Mononuclear cell (primary cell): ENCODE results near the gene EVA1C. TPM values are rescaled to one million over a fixed set of nuclear protein-coding genes. Genes with fewer than 3 reads are reported as not detected.
"Not testable (repeated sequence)": the region's sequence is repeated elsewhere in the genome, so short reads cannot be mapped to it uniquely, and the experiment has no call there.

Experiments
- H3K27me3 ChIP-seq: 2 replicates; pipeline ENCODE4 v1.6.0; 2011; ENCODE audit warnings: low read length, control low read depth; ENCODE audit not compliant: insufficient read depth
- H3K4me1 ChIP-seq: 2 replicates; pipeline ENCODE4 v1.5.1; 2011; ENCODE audit warnings: mild to moderate bottlenecking, low read length, control low read depth; ENCODE audit not compliant: insufficient read depth
- H3K4me3 ChIP-seq: 2 replicates; pipeline ENCODE4 v1.5.1; 2011; ENCODE audit warnings: mild to moderate bottlenecking, low read length, moderate library complexity
- H3K9me3 ChIP-seq: 2 replicates; pipeline ENCODE4 v1.5.1; 2011; ENCODE audit warnings: low read depth, mild to moderate bottlenecking, control low read depth, low read length
- total RNA-seq: library from RNA; depleted of rRNA; stranded (reverse); fragments of >200 nt; gene quantifications from one replicate; pipeline ENCODE4 v1.2.3, GENCODE V29; 2012

Gene EVA1C
- total RNA-seq, 1 donor, result 4.9 TPM

- no peaks in the 10 kb centered on the region for H3K27me3 ChIP-seq
- H3K9me3 ChIP-seq, result no peaks in the 10 kb centered on the region
- no peak overlapping the region for H3K4me3 ChIP-seq
- no peaks in the 10 kb centered on the region for H3K4me1 ChIP-seq
Observed at GRCh38 chr21:32382108-32382644, 30.3 kb upstream of the EVA1C start.

- H3K4me1 ChIP-seq, result no peaks in the 10 kb centered on the region
- H3K4me3 ChIP-seq, result no peak overlapping the region
- no peaks in the 10 kb centered on the region for H3K27me3 ChIP-seq
- H3K9me3 ChIP-seq, result no peaks in the 10 kb centered on the region
Observed at GRCh38 chr21:32383812-32384211, 28.7 kb upstream of the EVA1C start.

- H3K27me3 ChIP-seq, result no peaks in the 10 kb centered on the region
- H3K4me3 ChIP-seq, result no peak overlapping the region
- H3K4me1 ChIP-seq, result no peaks in the 10 kb centered on the region
- no peaks in the 10 kb centered on the region for H3K9me3 ChIP-seq
Observed at GRCh38 chr21:32386195-32386870, 26.2 kb upstream of the EVA1C start.

- Histone ChIP-seq H3K9me3 (no peaks in the 10 kb centered on the region), H3K27me3 (no peaks in the 10 kb centered on the region), H3K4me3 (no peak overlapping the region), H3K4me1 (peaks cover 7% of the 10 kb centered on the region)
Observed at GRCh38 chr21:32387151-32387550, 25.4 kb upstream of the EVA1C start.

GRCh38 chr21:32388306-32388705 lies 24.2 kb upstream of the EVA1C start:
- H3K27me3 ChIP-seq, result no peaks in the 10 kb centered on the region
- H3K4me3 ChIP-seq, result no peak overlapping the region
- peaks cover 14% of the 10 kb centered on the region for H3K4me1 ChIP-seq
- H3K9me3 ChIP-seq, result no peaks in the 10 kb centered on the region

GRCh38 chr21:32389337-32390015 lies 23.0 kb upstream of the EVA1C start:
- H3K4me3 ChIP-seq, result no peak overlapping the region
- H3K9me3 ChIP-seq, result no peaks in the 10 kb centered on the region

GRCh38 chr21:32390537-32391224 lies 21.8 kb upstream of the EVA1C start:
- not testable (repeated sequence) for H3K9me3 ChIP-seq, H3K27me3 ChIP-seq, H3K4me3 ChIP-seq
- H3K4me1 ChIP-seq, result peaks cover 22% of the 10 kb centered on the region

More at GRCh38 chr21:32389337-32390015, 23.0 kb upstream of the EVA1C start:
- Histone ChIP-seq H3K4me1 (peaks cover 22% of the 10 kb centered on the region), H3K27me3 (no peaks in the 10 kb centered on the region)

DNA sequence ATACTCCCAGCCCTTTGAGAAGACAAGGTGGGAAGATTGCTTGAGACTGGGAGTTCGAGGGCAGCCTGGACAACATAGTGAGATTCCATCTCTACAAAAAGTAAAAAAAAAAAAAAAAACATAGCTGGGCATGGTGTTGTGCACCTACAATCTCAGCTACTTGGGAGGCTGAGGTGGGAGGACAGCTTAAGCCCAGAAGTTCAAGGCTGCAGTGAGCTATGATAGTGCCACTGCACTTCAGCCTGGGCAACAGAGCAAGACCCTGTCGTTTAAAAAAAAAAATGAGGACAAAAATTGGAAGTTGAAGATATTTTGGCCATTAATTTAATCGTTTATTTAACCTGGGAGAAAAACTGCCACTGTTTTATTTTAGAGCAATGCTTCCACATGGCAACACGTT lies 20.8 kb upstream of the EVA1C start:
- Histone ChIP-seq H3K27me3 (no peaks in the 10 kb centered on the region), H3K4me3 (no peak overlapping the region), H3K9me3 (no peaks in the 10 kb centered on the region), H3K4me1 (peaks cover 22% of the 10 kb centered on the region)

DNA sequence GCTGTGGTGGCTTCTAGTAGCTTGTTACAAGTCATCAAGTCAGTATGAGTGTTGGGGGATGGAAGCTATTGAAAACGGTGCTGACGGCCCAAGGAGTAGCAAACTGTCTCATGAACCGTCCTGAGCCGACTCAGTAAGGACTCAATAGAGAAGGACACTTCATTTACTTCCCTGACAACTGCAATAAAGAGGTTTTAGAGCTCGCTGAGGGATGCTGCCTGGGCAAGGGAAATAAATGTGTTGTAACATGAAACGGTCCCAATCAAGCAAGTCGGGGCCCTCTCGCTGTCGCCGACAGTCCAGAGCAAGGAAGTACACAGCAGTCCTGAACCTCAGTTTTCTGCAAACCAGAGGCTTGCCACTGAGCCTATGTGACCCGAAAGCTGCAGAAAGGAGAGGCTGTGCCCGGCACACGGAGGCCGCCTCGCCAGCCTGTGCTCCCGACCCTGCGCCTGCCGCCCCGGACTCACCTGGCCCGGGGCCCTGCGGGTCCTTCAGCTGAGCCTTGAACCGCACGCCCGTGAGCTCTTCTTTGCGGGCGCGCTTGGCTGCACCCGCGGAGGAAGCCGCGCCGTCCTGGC lies 20.1 kb upstream of the EVA1C start:
- Histone ChIP-seq H3K9me3 (no peaks in the 10 kb centered on the region), H3K4me1 (peaks cover 22% of the 10 kb centered on the region), H3K4me3 (peak overlapping the region; percentile 73), H3K27me3 (no peaks in the 10 kb centered on the region)

DNA sequence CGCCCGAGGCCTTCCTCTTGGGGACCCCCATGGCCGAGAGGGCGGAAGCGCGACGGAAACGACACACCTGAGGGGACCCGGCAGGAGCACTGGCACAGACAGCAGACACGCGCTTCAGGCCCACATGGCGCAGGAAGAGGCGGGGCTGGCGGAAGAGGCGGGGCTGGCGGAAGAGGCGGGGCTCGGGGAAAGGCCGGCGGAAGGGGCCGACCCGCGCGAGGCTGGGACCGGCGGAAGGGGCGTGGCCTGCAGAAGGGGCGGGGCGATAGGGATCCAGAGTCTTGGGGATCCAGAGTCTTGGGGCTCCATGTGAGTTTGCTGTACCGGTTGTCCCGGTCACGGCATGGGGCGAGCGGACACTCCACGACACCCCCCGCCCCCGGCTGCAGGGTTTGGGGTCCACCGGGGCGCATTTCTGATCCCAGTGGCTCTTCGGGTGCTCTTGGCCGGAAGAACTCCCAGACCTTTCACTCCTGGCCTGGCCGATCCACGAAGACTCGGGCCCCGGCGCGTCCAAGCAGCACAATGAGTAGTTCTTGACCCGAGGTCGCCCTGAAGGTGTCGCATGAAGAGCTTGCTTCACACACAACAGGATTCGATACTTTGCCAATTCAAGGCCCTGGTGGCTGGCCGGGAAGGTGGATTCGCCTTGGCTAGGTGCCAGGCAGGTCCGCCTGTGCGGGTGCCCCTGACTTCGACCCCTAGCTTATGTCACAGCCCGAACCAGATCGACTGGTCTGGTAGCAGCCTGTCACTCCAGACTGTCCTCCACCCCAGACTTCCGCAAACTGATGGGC lies 19.4 kb upstream of the EVA1C start, which contains the start of gene URB1:
Gene URB1, minus strand, starts transcription at position 133 of the 797 bp plus-strand sequence. Its CDS starts 102 bp downstream, at position 31.
- peaks cover 22% of the 10 kb centered on the region for H3K4me1 ChIP-seq
- no peaks in the 10 kb centered on the region for H3K27me3 ChIP-seq
- no peaks in the 10 kb centered on the region for H3K9me3 ChIP-seq
- peak within 1 kb of the TSS; percentile 73 for H3K4me3 ChIP-seq

GRCh38 chr21:32393677-32394001 lies 18.9 kb upstream of the EVA1C start:
- Histone ChIP-seq H3K9me3 (no peaks in the 10 kb centered on the region), H3K27me3 (no peaks in the 10 kb centered on the region), H3K4me3 (peak overlapping the region; percentile 73), H3K4me1 (peaks cover 22% of the 10 kb centered on the region)

GRCh38 chr21:32403201-32403777 lies 9.2 kb upstream of the EVA1C start:
- no peak overlapping the region for H3K4me3 ChIP-seq
- peaks cover 3% of the 10 kb centered on the region for H3K4me1 ChIP-seq
- no peaks in the 10 kb centered on the region for H3K9me3 ChIP-seq
- no peaks in the 10 kb centered on the region for H3K27me3 ChIP-seq

- no peak overlapping the region for H3K4me3 ChIP-seq
- no peaks in the 10 kb centered on the region for H3K9me3 ChIP-seq
- peaks cover 7% of the 10 kb centered on the region for H3K4me1 ChIP-seq
- no peaks in the 10 kb centered on the region for H3K27me3 ChIP-seq
Observed at GRCh38 chr21:32406405-32406804, 6.1 kb upstream of the EVA1C start.

GRCh38 chr21:32410291-32410690 lies 2.2 kb upstream of the EVA1C start:
- Histone ChIP-seq H3K4me3 (no peak overlapping the region), H3K9me3 (no peaks in the 10 kb centered on the region), H3K27me3 (no peaks in the 10 kb centered on the region), H3K4me1 (peaks cover 26% of the 10 kb centered on the region)
